Endodermal cell (in vitro differentiated cells): ENCODE data around the gene HNRNPAB. TPM values are rescaled to one million over a fixed set of nuclear protein-coding genes. Genes with fewer than 3 reads are reported as not detected.

Source experiments
- DNase-seq: peaks from one replicate; pipeline ENCODE4 v3.0.0-alpha.2; 2017
- H3K27ac ChIP-seq: 2 replicates; pipeline ENCODE4 v1.5.1; 2013; ENCODE audit warnings: mild to moderate bottlenecking, low read depth, low read length, moderate library complexity
- H3K27me3 ChIP-seq: 2 replicates; pipeline ENCODE4 v1.6.1; 2013; ENCODE audit warnings: mild to moderate bottlenecking, low read length, moderate library complexity; ENCODE audit not compliant: insufficient read depth, control insufficient read depth, poor library complexity, severe bottlenecking
- H3K36me3 ChIP-seq: 2 replicates; pipeline ENCODE4 v1.7.0; 2013; ENCODE audit warnings: mild to moderate bottlenecking, low read length, moderate library complexity; ENCODE audit not compliant: control insufficient read depth, insufficient read depth
- H3K4me1 ChIP-seq: one replicate; pipeline ENCODE4 v1.7.0; 2013; ENCODE audit warnings: low read length; ENCODE audit not compliant: control insufficient read depth, insufficient read depth
- H3K4me3 ChIP-seq: 2 replicates; pipeline ENCODE4 v1.5.1; 2013; ENCODE audit warnings: mild to moderate bottlenecking, low read length, moderate library complexity
- H3K9ac ChIP-seq: 2 replicates; pipeline ENCODE4 v1.6.1; 2013; ENCODE audit warnings: mild to moderate bottlenecking, low read length, moderate library complexity; ENCODE audit not compliant: poor library complexity, severe bottlenecking; ENCODE audit errors: extremely low read depth
- H3K9me3 ChIP-seq: 2 replicates; pipeline ENCODE4 v1.6.1; 2013; ENCODE audit warnings: mild to moderate bottlenecking, low read length, moderate library complexity; ENCODE audit not compliant: control insufficient read depth
- H3K27ac Mint-ChIP-seq: 2 replicates; pipeline ENCODE4 v1.8.0; 2020; ENCODE audit warnings: mixed read lengths
- H3K27me3 Mint-ChIP-seq: 2 replicates; pipeline ENCODE4 v1.8.0; 2021; ENCODE audit warnings: mild to moderate bottlenecking, mixed read lengths; ENCODE audit not compliant: insufficient read depth
- H3K36me3 Mint-ChIP-seq: 2 replicates; pipeline ENCODE4 v1.8.0; 2020; ENCODE audit warnings: low read depth, mixed read lengths
- H3K4me1 Mint-ChIP-seq: 2 replicates; pipeline ENCODE4 v1.8.0; 2020; ENCODE audit warnings: mixed read lengths
- H3K4me3 Mint-ChIP-seq: 2 replicates; pipeline ENCODE4 v1.8.0; 2020; ENCODE audit warnings: mild to moderate bottlenecking, moderate library complexity, mixed read lengths
- H3K9me3 Mint-ChIP-seq: 2 replicates; pipeline ENCODE4 v1.8.0; 2020; ENCODE audit warnings: mild to moderate bottlenecking, mixed read lengths
- WGBS, 2 experiments: methylation state at CpG; one replicate each; pipeline versions ENCODE4 v1.1.5 to v1.1.7; 2013; ENCODE audit warnings: missing lambda C conversion rate in 2 of 2, mixed read lengths in 1 of 2; ENCODE audit not compliant: insufficient coverage in 1 of 2, insufficient read length in 1 of 2; 5-methylcytosine and 5-hydroxymethylcytosine counted together
- total RNA-seq, 2 donors: library from RNA; stranded (reverse); fragmentation: NEBNext Ultra II Directional in 1 of 2; extraction: Animal tissue kit (Norgen Biotek cat#: 25700) in 1 of 2; gene quantifications; 2 replicates in 1 of 2; 3 replicates in 1 of 2; pipeline ENCODE4 v1.2.1, GENCODE V29; 2021
- TF ChIP-seq, protein P1 (sequence below): fragments of 200-600 bp; sonication (generic); conservative IDR thresholded peaks from 2 replicates; pipeline ENCODE4 v1.5.0; 2021; ENCODE audit warnings: antibody characterized with exemption, mild to moderate bottlenecking

HNRNPAB gene
- total RNA-seq, 2 donors from 2014 or later, result 343 to 353 TPM

DNA sequence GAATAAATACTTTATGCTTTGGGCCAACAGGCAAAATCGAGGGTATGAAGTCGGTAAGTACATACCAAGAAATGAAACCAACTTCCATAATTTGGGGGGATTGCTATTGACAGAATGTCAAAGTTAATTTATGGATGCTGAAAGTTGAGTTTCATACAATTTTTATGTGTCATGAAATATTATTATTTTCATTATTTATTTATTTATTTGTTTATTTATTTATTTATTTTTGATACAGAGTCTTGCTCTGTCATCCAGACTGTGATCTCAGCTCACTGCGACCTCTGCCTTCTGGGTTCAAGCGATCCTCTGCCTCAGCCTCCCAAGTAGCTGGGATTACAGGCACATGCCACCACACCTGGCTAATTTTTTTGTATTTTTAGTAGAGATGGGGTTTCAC, 12.7 kb upstream of the HNRNPAB start:
- Mint-ChIP-seq H3K4me3 (no peak overlapping the region), H3K9me3 (peaks cover 19% of the 10 kb centered on the region), H3K27ac (no peak overlapping the region), H3K36me3 (peaks cover 2% of the 10 kb centered on the region), H3K27me3 (peaks cover 7% of the 10 kb centered on the region), H3K4me1 (peaks cover 4% of the 10 kb centered on the region)
- Histone ChIP-seq H3K27ac (no peak overlapping the region), H3K9ac (no peak overlapping the region), H3K27me3 (no peaks in the 10 kb centered on the region), H3K4me1 (no peaks in the 10 kb centered on the region), H3K36me3 (no peaks in the 10 kb centered on the region), H3K4me3 (no peak overlapping the region), H3K9me3 (peaks cover 16% of the 10 kb centered on the region)
- 78 to 80% methylated on average over 1 to 4 of the region's 4 CpGs for WGBS, 2 experiments
- no peak for DNase-seq
- TF ChIP-seq, protein P1, sequence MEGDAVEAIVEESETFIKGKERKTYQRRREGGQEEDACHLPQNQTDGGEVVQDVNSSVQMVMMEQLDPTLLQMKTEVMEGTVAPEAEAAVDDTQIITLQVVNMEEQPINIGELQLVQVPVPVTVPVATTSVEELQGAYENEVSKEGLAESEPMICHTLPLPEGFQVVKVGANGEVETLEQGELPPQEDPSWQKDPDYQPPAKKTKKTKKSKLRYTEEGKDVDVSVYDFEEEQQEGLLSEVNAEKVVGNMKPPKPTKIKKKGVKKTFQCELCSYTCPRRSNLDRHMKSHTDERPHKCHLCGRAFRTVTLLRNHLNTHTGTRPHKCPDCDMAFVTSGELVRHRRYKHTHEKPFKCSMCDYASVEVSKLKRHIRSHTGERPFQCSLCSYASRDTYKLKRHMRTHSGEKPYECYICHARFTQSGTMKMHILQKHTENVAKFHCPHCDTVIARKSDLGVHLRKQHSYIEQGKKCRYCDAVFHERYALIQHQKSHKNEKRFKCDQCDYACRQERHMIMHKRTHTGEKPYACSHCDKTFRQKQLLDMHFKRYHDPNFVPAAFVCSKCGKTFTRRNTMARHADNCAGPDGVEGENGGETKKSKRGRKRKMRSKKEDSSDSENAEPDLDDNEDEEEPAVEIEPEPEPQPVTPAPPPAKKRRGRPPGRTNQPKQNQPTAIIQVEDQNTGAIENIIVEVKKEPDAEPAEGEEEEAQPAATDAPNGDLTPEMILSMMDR, result no peak

GRCh38 chr5:178192244-178192643, 12.1 kb upstream of the HNRNPAB start:
- H3K36me3 ChIP-seq, result no peaks in the 10 kb centered on the region
- no peak overlapping the region for H3K4me3 ChIP-seq
- TF ChIP-seq, protein P1, result no peak
- peaks cover 16% of the 10 kb centered on the region for H3K9me3 ChIP-seq
- peaks cover 4% of the 10 kb centered on the region for H3K4me1 Mint-ChIP-seq
- no peaks in the 10 kb centered on the region for H3K27me3 ChIP-seq
- H3K4me1 ChIP-seq, result no peaks in the 10 kb centered on the region
- H3K9ac ChIP-seq, result no peak overlapping the region
- H3K27me3 Mint-ChIP-seq, result peaks cover 7% of the 10 kb centered on the region
- no peak overlapping the region for H3K27ac Mint-ChIP-seq
- no peak for DNase-seq
- peaks cover 2% of the 10 kb centered on the region for H3K36me3 Mint-ChIP-seq
- H3K9me3 Mint-ChIP-seq, result peaks cover 19% of the 10 kb centered on the region
- 84 to 91% methylated on average over 2 of the region's 2 CpGs for WGBS, 2 experiments
- no peak overlapping the region for H3K27ac ChIP-seq
- H3K4me3 Mint-ChIP-seq, result no peak overlapping the region

- Mint-ChIP-seq H3K27ac (no peak overlapping the region), H3K36me3 (peaks cover 2% of the 10 kb centered on the region), H3K4me3 (no peak overlapping the region), H3K27me3 (peaks cover 7% of the 10 kb centered on the region), H3K4me1 (peaks cover 4% of the 10 kb centered on the region), H3K9me3 (peaks cover 20% of the 10 kb centered on the region)
- Histone ChIP-seq H3K9ac (no peak overlapping the region), H3K4me1 (no peaks in the 10 kb centered on the region), H3K36me3 (no peaks in the 10 kb centered on the region), H3K9me3 (peaks cover 16% of the 10 kb centered on the region), H3K27me3 (no peaks in the 10 kb centered on the region), H3K4me3 (no peak overlapping the region), H3K27ac (no peak overlapping the region)
- TF ChIP-seq, protein P1, result no peak
- DNase-seq, result no peak
- 93 to 98% methylated on average over 5 to 7 of the region's 7 CpGs for WGBS, 2 experiments
Measured at GRCh38 chr5:178192787-178193186, 11.5 kb upstream of the HNRNPAB start.
